PC-3 (cell line): ENCODE measurements around the gene PDE11A. TPM values are rescaled to one million over a fixed set of nuclear protein-coding genes. Genes with fewer than 3 reads are reported as not detected.
"Not testable (repeated sequence)": the region's sequence is repeated elsewhere in the genome, so short reads cannot be mapped to it uniquely, and the experiment has no call there.

Experiments
- ATAC-seq: fragments of 200-7000 bp; cut with Tn5 transposase; 2 replicates; pipeline ENCODE4 v1.9.1; 2020; ENCODE audit warnings: mild to moderate bottlenecking, moderate library complexity
- BruUV-seq: library from RNA; stranded (reverse); fragments of 400-500 nt; replicated peaks from 2 replicates; lab custom pipeline; 2021; lab: Mats Ljungman, UMichigan
- CTCF ChIA-PET: fragments of 300-600 bp; sonication (Branson Sonifier 250); formaldehyde crosslinking; loops from one replicate; lab custom pipeline; 2022; ENCODE audit warnings: antibody characterized with exemption; lab: Charles Lee
- POLR2A ChIA-PET: fragments of 300-600 bp; sonication (Branson Sonifier 250); formaldehyde crosslinking; loops from one replicate; lab custom pipeline; 2022; ENCODE audit warnings: antibody characterized with exemption; ENCODE audit not compliant: unreplicated experiment; lab: Charles Lee
- DNase-seq: peaks from one replicate; pipeline ENCODE4 v3.0.0-alpha.2; 2015
- H2AFZ ChIP-seq: fragments of 300-600 bp; sonication (generic); 2 replicates; pipeline ENCODE4 v1.6.0; 2016; ENCODE audit warnings: antibody characterized with exemption, low read length
- H3F3A ChIP-seq: fragments of 300-600 bp; sonication (generic); one replicate; pipeline ENCODE4 v1.6.0; 2017; ENCODE audit warnings: antibody characterized with exemption, low read length, control low read depth, mild to moderate bottlenecking; ENCODE audit not compliant: unreplicated experiment
- H3K27ac ChIP-seq: fragments of 300-600 bp; sonication (generic); 2 replicates; pipeline ENCODE4 v1.5.1; 2016; ENCODE audit warnings: mild to moderate bottlenecking, low read length
- H3K27me3 ChIP-seq: fragments of 300-600 bp; sonication (generic); 2 replicates; pipeline ENCODE4 v1.6.1; 2016; ENCODE audit warnings: low read length, mixed read lengths
- H3K36me3 ChIP-seq: fragments of 300-600 bp; sonication (generic); 2 replicates; pipeline ENCODE4 v1.6.1; 2016; ENCODE audit warnings: low read depth, mixed run types, low read length, mixed read lengths
- H3K4me1 ChIP-seq: fragments of 300-600 bp; sonication (generic); 2 replicates; pipeline ENCODE4 v1.5.1; 2016; ENCODE audit warnings: low read length; ENCODE audit not compliant: insufficient read depth
- H3K4me2 ChIP-seq: fragments of 300-600 bp; sonication (generic); 2 replicates; pipeline ENCODE4 v1.6.0; 2016; ENCODE audit warnings: low read length
- H3K4me3 ChIP-seq: fragments of 300-600 bp; sonication (generic); 2 replicates; pipeline ENCODE4 v1.5.1; 2016; ENCODE audit warnings: mild to moderate bottlenecking, low read length, mixed read lengths
- H3K79me2 ChIP-seq: fragments of 300-600 bp; sonication (generic); 2 replicates; pipeline ENCODE4 v1.6.1; 2017; ENCODE audit warnings: low read length, mixed read lengths
- H3K9ac ChIP-seq: fragments of 300-600 bp; sonication (generic); 2 replicates; pipeline ENCODE4 v1.6.0; 2016; ENCODE audit warnings: mild to moderate bottlenecking, low read length
- H3K9me2 ChIP-seq: fragments of 300-600 bp; sonication (generic); replicated peaks from 2 replicates; pipeline ENCODE4 v1.6.1; 2016; ENCODE audit warnings: mixed run types, low read length, mixed read lengths
- H3K9me3 ChIP-seq: fragments of 300-600 bp; sonication (generic); 2 replicates; pipeline ENCODE4 v1.6.1; 2016; ENCODE audit warnings: low read length, mixed read lengths
- H4K20me1 ChIP-seq: fragments of 300-600 bp; sonication (generic); 2 replicates; pipeline ENCODE4 v1.6.1; 2016; ENCODE audit warnings: low read length, mixed read lengths
- CTCF ChIP-seq: fragments of 300-600 bp; sonication (generic); conservative IDR thresholded peaks from 2 replicates; pipeline ENCODE4 v1.5.1; 2017; ENCODE audit warnings: antibody characterized with exemption, low read depth, mild to moderate bottlenecking, low read length
- EZH2 ChIP-seq: fragments of 300-600 bp; sonication (generic); IDR thresholded peaks from one replicate; pipeline ENCODE4 v1.6.1; 2017; ENCODE audit warnings: antibody characterized with exemption, mild to moderate bottlenecking, low read length; ENCODE audit not compliant: unreplicated experiment
- EZH2phosphoT487 ChIP-seq: fragments of 300-600 bp; sonication (generic); IDR thresholded peaks from 2 replicates; pipeline ENCODE4 v1.6.1; 2018; ENCODE audit warnings: mild to moderate bottlenecking, antibody characterized with exemption, low read length, borderline replicate concordance
- intact Hi-C: fragments of 100-400 bp; cut with micrococcal nuclease; formaldehyde crosslinking; loops from 2 replicates; pipeline ENCODE4 v1.9.0; 2023
- total RNA-seq: library from RNA; depleted of rRNA; stranded (reverse); fragments of >200 nt; gene quantifications from 2 replicates; pipeline ENCODE4 v1.2.3, GENCODE V29; 2014

Gene PDE11A
- total RNA-seq, 1 experiment from 2014 or later, result 0.15 TPM

GRCh38 chr2:178082408-178083045, 9.9 kb upstream of the PDE11A start:
- Histone ChIP-seq H3K27me3 (0 out of 2 replicates have a peak, but pooled peaks cover 5% of the 10 kb centered on the region), H4K20me1 (no peaks in the 10 kb centered on the region), H3K4me2 (no peak overlapping the region), H3K9me3 (no peaks in the 10 kb centered on the region), H3K9me2 (no peaks in the 10 kb centered on the region), H3K9ac (no peak overlapping the region), H3K4me3 (no peak overlapping the region), H3K36me3 (no peaks in the 10 kb centered on the region), H3F3A (no peaks in the 10 kb centered on the region), H3K27ac (no peak overlapping the region), H2AFZ (no peak overlapping the region), H3K4me1 (no peaks in the 10 kb centered on the region), H3K79me2 (no peaks in the 10 kb centered on the region)
- no peak for TF ChIP-seq EZH2phosphoT487
- TF ChIP-seq EZH2, result no peak
- no peak for TF ChIP-seq CTCF
- ATAC-seq (no peak), DNase-seq (no peak)
- intact Hi-C loops, result no loop called here
- CTCF ChIA-PET, result no interaction called here
- BruUV-seq, result no TSS peak
- POLR2A ChIA-PET, result no interaction called here

GRCh38 chr2:178079279-178079678, 6.7 kb upstream of the PDE11A start:
- H3K9ac ChIP-seq, POLR2A ChIA-PET, H3K79me2 ChIP-seq, DNase-seq, H3F3A ChIP-seq, H3K36me3 ChIP-seq, BruUV-seq, H3K4me2 ChIP-seq, H4K20me1 ChIP-seq, H3K4me1 ChIP-seq, H3K27ac ChIP-seq, CTCF ChIA-PET, H2AFZ ChIP-seq, H3K9me3 ChIP-seq, H3K9me2 ChIP-seq, ATAC-seq, H3K4me3 ChIP-seq, H3K27me3 ChIP-seq, intact Hi-C loops: not testable (repeated sequence)

GRCh38 chr2:178076130-178076529, 3.6 kb upstream of the PDE11A start:
- no peak overlapping the region for H3K9ac ChIP-seq
- intact Hi-C loops, result no loop called here
- H3K27me3 ChIP-seq, result peaks cover 3% of the 10 kb centered on the region; the same call in 1 of the 2 replicates
- no peaks in the 10 kb centered on the region for H3K9me2 ChIP-seq
- H4K20me1 ChIP-seq, result no peaks in the 10 kb centered on the region
- no peaks in the 10 kb centered on the region for H3K9me3 ChIP-seq
- ATAC-seq (no peak), DNase-seq (no peak)
- no TSS peak for BruUV-seq
- H3F3A ChIP-seq, result no peaks in the 10 kb centered on the region
- peaks cover 27% of the 10 kb centered on the region for H3K4me1 ChIP-seq
- H3K36me3 ChIP-seq, result no peaks in the 10 kb centered on the region
- ChIA-PET CTCF (interaction anchor here (0.6 kb wide), 1 partner anchor 371 kb away, joined by 3 read pairs; no protein-coding TSS in a partner anchor), POLR2A (no interaction called here)
- TF ChIP-seq CTCF, result no peak
- TF ChIP-seq EZH2, result no peak
- TF ChIP-seq EZH2phosphoT487, result no peak
- H3K79me2 ChIP-seq, result no peaks in the 10 kb centered on the region
- H3K4me3 ChIP-seq, result no peak overlapping the region
- H2AFZ ChIP-seq, result no peak overlapping the region
- no peak overlapping the region for H3K27ac ChIP-seq
- H3K4me2 ChIP-seq, result no peak overlapping the region
